GM04503 (cell line): ENCODE data around the gene SBF2.

ENCODE experiments used
- DNase-seq: peaks from one replicate; pipeline ENCODE4 v3.0.0-alpha.2; 2012; ENCODE audit warnings: low read depth

The SBF2 gene

GRCh38 chr11:9896902-9897301 is 397.1 kb downstream of the SBF2 start:
- no peak for DNase-seq

GRCh38 chr11:9895006-9895405 is 399.0 kb downstream of the SBF2 start:
- peak; percentile 94 for DNase-seq

- no peak for DNase-seq
These were observed 400.5 kb downstream of the SBF2 start for GRCh38 chr11:9893474-9893873.

- DNase-seq, result no peak
These were observed 405.1 kb downstream of the SBF2 start for GRCh38 chr11:9888938-9889337.

DNA sequence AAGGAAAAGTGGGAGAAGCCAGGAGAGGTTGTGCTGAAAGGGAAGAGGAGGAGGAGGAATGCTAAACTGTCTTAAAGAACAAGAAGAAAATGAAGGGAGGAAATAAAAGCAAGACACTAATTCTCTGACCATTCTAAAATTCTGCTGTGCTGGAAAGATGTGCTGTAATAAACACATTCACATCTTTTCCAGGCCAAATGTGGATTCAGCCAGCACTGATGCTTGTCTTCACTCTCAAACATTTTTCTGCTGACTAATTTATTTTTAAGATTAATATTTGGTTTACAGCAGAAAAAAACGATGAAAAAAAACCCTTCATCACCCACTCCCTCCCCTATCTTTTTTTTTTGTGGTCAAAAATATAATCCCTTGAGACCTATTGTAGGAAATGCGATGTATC is 406.5 kb downstream of the SBF2 start:
- DNase-seq, result peak; percentile 41

GRCh38 chr11:9886595-9886994 is 407.4 kb downstream of the SBF2 start:
- DNase-seq, result no peak

- peak; percentile 46 for DNase-seq
These were observed 409.4 kb downstream of the SBF2 start for GRCh38 chr11:9884601-9885000.

DNA sequence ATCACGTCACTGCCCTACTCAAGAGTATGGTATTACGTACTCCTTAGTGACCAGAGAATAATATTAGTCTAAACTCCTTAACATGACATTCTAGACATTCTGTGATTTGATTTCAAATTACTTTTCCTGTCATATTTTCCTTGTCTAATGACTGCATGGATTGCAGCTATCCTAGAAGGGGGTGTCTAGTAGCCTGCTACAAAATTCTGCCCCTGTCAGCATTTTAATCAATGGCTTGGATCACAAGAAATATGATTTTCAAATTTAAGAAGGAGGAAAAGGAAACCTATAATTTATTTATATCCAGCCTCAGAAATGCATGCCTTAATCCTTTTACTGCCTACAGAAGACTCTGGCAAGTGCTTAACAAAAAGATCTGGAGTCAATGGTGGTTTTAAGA is 413.4 kb downstream of the SBF2 start:
- DNase-seq, result no peak

DNA sequence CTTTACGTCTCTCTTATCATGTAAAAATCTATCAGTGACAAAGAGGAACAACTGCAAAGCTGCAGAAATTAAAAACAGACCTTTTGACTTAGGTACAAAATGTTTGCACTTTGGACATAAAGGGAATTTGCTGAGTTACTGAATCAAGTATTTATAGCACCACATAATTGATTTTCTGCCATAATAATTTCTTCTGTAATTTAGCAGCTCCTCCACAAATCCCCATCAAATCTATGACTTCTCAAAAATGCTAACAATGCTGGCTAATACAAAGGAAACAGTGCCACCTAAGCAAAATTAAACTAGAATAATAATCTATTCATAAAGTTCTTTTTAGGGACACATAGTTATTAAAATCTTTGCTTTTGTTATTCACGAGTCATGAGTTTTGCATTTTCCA is 415.1 kb downstream of the SBF2 start:
- DNase-seq, result no peak

DNA sequence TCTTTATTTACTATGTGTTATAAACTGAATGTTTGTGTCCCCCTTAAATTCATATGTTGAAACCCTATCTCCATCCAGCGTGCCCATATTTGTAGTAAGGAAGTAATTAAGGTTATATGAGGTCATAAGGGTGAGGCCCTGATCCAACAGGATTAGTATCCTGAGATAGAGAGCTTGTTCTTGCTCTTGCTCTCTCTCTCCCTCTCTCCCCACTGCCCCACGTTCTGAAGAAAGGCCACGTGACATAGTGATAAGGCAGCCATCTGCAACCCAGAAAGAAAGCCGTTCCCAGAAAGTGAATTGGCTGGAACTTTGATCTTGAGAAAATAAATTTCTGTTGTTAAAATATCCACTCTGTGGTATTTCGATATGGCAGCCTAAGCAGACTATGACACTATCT is 417.7 kb downstream of the SBF2 start:
- no peak for DNase-seq

- DNase-seq, result no peak
These were observed 418.2 kb downstream of the SBF2 start for GRCh38 chr11:9875862-9876261.

- DNase-seq, result no peak
These were observed 418.6 kb downstream of the SBF2 start for GRCh38 chr11:9875399-9875798.

DNA sequence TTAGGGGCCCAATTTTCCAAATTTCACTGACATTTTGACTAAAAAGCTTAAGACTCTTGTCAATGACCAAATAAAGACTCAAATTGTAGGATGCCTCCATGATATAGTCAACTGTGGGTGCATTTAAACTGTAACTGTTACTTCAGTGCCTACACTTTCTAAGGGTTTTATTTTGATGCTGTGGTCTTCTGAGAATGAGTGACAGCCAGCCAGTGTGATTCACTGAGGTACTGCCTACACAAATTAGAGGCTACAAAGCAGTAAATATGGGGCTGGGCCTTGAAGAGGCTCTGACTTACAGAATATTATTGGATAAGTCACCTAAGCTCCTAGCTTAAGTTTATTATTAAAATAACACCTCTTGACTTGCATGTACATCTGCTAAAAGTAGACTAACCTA is 419.6 kb downstream of the SBF2 start:
- no peak for DNase-seq

GRCh38 chr11:9868641-9869040 is 425.4 kb downstream of the SBF2 start:
- DNase-seq, result no peak

DNA sequence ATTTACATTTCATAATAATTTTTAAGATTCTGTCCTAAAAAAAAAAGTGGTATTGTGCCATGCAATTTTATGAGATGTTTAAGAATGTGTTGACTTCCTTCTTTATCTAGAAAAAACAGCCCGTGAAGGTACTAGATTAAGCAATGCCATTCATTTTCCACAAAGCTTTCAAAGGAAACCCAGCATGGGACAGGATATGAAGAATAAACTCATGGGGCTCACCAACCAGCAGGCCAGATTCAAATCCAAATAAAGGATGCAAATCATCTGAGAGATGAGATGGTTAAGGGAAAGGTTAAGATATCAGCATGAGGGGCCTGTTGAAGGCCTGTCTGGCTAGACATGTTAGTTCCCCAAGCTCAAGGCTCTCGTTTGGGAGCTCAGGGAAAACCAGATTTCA is 431.0 kb downstream of the SBF2 start:
- no peak for DNase-seq

DNA sequence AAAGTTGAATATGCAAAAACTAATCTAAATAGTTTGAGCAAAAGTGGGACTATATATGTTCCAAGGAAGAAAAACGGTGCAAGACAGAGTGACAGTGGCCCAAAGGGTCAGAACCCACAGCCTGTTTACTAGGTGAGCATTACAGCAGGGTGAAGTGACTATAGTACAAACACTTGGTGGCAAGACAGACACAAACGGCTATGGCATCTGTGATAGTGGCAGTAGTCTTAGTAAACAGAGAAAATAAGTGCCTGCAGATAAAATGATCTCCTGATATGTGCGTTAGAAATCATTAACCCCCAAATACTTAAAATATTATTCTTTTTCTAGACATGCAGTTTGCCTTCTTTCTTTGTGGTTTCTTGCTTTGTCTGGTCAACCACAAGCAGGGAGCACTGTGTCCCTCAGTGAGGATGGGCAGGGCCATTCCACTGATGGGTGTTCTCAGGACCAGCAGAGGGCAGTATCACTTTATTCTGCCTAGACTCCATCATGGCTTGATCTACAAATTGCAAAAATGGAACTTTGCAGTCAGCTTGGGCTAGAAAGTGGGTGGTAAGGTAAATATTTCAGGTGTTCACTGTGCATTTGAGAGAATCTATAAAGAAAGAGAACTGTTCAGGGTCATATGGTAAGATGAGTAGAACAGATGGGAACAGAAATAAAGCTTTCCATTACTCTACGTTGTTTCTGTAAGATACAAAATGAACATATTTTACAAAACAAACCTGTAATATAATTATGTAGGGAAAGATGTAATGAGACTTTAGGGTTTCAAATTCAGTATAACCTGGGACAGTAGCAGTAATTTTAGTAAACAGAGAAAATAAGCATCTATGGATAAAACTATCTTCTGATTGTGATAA is 431.9 kb downstream of the SBF2 start:
- no peak for DNase-seq

DNA sequence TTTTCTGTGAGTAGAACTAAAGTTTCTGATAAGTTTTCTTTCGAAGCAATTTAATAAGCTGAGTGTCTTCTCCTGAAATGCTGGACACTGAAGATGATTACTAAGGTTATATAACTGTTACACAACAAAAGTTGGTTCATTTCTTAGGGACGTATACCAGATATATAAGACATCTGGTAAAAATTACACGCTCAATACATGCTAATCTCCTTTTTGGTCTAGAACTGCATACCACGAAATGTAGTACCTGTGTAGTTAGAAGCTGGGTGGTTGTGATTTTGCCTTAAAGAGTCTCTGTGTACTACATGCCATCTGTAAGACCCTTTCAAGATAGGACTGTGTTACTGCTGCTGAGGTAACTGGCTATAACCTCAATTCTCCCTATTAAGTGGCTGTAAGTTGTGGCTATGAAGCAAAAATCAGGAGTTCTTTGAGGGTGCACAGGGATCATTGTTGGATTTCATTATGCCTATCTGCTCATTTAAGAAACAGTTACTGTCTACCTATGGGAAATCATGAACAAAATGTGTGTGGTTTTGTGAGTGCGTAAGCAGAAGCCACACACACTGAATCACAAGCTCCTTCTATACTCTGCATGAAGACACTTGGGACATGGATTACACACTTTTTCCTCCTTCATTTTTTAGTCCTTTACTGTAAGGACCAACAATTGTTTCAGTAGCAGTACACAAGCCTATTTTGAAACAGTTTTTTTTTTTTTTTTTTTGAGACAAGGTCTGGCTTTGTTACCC is 434.3 kb downstream of the SBF2 start:
- no peak for DNase-seq

DNA sequence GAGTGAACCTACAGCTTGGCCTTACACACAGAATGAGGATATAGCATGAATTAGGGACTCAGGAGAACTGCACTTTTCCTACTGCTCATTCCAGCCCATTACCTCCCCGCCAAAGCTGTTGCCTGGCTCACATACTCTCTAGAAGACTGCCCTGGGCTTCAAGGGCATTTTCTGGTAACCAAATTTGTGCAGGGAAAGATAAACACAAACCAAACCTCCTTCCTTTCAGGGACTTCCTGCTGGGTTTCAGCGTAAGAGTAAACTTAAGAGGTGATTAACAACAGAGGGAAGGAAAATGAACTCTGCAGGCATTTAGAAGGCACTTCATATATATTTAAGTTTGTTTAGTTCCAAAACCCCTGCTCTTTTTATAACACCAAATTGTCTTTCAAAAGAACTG is 435.2 kb downstream of the SBF2 start:
- DNase-seq, result no peak

DNA sequence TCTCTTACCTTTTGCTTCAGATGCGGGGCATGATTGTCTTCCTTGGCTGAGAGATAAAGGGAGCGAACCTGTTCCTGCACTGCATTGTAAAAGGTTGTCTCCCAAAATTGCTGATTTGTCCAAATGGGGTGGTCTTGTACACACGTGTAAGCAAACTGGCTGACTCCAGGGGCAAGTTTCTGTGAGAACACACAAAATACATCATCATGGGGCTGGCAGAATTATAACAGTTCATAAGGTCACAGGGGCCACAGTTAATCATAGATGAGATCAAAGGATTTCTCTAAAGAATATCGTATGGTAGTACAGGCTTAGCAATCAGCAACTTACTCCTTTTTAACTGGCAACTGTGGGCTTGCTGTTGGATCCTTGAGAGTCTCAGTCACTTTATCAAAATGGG is 435.8 kb downstream of the SBF2 start:
- DNase-seq, result no peak

DNA sequence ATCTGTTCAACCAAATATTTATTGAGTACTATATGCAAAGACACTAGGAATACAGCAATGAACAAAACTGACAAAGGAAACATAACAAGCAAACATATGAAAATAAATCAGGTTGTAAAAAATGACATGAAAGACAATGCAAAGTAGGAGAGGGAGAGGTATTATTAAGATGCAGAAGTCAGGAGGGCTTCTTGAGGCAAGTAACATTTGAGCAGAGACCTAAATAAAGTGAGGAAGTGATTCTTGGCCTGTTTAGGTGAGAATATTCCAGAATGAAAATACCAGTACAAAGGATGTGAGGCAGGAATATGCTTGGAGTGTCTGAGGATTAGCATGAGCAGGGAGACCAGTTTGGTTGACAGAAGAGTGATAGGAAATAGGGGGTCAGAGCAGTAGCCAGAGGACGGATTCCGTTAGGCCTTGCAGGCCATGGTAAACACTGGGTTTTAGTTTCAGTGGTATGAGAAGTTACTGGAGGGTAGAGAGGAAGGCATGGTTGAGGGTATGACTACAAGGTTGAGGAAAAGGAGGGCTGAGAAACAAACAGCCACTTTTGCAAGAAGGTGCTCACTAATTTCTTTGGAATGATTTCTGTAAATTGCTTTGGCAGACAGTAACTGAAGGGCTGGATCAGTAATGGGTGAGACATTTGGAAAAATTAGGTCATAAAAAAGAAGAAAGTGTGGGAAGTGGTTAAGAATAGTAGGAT is 438.3 kb downstream of the SBF2 start:
- peak; percentile 82 for DNase-seq

DNA sequence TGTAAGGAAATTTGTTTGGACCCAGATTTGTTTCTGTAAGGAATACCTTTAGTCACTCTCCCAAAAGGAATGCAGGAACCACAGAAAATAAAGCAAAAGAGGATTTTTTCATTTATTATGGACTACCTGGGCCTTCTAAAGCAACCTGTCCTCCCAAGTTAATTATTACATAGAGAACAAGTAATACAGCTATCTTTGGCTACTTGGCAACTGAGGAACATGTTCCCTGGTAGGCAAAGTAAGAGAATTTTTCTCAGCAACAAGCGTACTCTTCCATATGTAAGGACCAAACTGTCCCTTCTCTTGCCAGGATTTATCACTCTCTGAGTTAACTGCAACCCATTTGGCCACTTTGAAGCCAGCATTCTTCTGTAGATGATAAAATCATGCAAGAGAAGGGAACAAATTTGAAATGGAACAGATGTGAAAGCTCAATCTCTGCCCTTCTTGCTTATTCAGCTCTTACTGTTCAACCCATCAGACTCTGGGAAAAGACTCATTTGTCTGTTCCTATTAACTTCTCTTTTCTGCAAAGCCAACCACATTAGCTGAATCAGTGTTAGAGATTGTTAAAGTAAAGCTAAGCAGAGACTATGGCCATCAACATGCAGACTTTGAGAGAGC is 440.0 kb downstream of the SBF2 start:
- no peak for DNase-seq

DNA sequence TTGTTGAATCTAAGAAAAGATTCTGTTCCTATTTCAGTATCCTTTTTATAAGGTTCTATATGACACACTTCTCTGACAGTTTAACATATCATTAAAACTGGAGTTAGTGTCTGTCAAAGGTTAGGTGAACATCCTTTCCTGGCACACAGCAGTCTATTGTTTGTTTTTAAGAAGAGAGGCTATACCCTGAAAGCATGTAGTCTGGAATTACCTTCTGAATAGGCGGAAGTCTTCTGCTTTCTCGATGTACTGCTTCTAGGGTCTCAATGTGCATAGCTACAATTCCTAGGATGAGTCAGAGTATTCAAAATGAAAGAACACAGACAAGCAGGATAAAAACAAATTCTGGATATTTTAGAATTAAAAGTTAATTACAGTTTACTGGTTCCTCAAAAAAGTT is 441.6 kb downstream of the SBF2 start:
- no peak for DNase-seq
